Hypothalamus (tissue), 51 donors: Measurements from ENCODE around the gene DSN1.
"Not testable (repeated sequence)": the region's sequence is repeated elsewhere in the genome, so short reads cannot be mapped to it uniquely, and the experiment has no call there.

Source experiments
- DNase-seq, 51 donors: peaks; one replicate each; lab custom pipeline; 2025; lab: John Stamatoyannopoulos, UW

DSN1 gene, protein sequence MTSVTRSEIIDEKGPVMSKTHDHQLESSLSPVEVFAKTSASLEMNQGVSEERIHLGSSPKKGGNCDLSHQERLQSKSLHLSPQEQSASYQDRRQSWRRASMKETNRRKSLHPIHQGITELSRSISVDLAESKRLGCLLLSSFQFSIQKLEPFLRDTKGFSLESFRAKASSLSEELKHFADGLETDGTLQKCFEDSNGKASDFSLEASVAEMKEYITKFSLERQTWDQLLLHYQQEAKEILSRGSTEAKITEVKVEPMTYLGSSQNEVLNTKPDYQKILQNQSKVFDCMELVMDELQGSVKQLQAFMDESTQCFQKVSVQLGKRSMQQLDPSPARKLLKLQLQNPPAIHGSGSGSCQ

DNA sequence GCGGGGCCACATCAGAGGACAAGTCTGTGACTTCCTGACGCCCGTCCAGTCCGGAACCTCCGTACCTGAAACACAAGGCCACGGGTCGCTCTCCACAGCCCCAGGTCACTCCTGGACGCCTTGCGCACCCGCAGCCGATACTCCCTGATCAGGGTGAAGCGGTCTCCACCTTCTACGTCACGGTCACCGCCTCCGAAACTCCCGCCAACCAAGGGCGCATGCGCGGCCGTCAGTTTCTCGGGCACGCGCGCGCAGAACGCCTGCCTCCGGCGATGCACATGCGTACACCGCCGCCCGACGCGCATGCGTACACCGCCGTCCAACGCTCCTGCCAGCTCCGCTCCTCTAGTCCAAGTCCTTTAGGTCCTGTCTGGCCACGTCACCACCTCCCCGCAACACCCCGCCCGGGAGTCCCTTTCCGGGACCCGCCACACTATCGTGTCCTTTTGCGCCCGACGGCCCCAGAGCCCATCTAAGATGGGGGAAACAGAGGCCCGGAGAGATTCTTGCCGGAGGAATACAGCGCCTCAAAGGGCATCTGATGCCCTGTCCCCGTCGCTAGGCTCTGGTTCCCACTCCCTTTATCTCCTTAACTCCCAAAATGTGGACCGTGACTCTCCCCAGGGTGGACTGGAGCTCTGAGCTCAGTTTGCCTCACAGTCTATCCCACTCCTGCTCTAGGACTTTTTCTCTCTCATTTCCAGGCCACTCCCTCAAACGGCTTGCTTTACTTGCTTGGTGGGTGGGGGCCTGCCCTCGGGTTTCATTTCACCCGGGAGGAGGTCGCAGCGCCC lies at the start of gene DSN1:
Gene DSN1 (minus strand): TSS at position 167 of the 794 bp plus-strand sequence. CDS start 2,305 bp downstream, outside the sequence.
- DNase-seq = peak; percentile 69 to 99 (median 89)

DNA sequence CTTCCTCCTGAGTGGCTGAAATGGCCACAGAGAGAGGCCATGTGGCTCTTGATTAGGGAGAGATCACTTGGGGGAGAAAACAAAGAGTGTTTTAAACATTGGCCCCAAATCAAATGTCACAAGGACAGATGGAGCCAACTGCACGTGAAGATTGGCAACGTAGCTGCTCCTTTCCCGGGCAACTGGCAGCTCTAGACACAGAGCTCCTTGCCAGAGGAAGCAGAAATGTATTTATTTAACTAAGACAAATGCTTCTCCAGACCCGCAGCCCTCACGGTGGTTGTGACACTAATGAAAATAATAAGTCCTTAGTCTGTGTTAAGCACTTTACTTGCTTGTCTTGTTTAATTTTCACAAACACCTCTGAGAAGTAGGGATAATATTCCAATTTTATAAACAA lies 49.6 kb upstream of the DSN1 start:
- DNase-seq = no peak

DNA sequence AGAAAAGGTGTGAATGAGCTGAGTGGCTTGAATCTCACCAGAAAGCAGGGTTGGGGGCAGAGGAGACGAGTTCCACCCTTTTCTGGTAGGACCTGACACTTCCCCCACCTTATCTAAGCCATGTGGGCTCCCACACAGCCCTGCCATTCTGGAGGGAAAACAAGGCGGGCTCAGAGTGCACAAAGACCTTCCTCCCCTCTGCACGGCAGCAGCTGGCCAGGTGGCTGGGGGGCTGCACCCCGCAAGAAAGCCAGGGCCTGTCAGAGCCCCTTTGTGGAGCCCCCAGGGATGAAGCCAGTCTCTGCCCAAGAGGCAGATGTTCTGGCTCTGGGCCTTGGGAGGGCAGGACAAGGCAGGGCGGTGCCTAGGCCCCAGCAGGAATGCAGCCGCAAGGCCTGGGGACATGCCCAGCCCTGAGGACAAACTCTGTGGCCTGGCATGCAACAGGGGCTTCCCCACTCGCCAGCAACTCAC lies 48.4 kb upstream of the DSN1 start:
- DNase-seq = peak in 29 of 51 donors; percentile 13 to 73 (median 36)

DNA sequence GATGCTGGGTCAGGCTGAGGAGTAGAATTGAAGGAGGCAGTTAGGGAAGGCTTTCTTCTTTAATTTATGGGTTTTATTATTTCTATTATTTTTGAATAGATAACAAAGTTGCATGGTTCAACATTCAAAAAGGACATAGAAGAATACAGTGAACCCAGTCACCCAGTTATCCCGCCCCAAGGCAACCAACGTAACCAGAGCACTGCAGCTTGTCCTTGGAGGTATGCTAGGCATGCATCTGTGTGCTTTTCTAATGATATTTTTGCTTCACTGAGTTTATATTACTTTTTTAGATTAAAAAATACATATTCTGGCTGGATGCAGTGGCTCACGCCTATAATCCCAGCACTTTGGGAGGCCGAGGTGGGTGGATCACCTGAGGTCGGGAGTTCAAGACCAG lies 47.4 kb upstream of the DSN1 start:
- no peak for DNase-seq

DNA sequence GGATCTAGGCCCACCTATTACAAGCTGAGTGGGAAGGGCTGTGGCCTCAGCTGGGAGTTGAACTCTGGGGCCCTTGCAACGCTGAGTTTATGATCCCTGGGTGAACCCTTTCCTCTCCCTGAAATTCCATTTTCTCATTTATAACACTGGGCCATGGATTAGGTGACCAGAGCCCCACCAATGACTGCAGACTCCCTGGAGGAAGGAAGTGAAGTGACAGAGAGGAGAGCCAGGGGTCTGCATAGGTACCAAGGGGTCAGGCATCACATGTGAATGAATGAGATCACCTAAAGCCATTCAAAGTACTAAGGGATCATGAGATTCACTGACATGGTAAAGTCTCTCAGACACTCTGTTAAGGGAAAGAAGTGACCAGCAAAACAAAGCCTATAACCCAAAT lies 46.5 kb upstream of the DSN1 start:
- DNase-seq = no peak

DNA sequence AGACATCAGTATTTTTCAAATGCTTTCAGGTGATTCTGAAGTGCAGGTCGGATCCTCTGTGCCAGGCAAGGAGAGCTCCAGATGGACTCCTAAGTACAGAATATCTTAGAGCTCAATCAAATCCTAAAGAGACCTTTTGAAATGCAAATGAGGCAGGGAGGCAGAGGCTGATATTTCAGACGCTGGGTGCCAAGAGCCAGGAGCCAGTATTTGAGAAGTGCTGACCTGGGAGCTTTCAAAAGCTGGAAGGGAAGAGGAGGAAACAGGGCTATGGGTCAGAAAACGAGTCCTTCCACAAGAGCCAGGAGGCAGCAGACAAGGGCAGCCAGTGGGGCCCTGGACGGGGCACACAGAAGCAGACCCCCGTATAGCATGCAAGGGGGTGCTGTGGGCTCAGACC lies 46.1 kb upstream of the DSN1 start:
- peak in 3 of 51 donors; percentile 18 to 19 (median 19) for DNase-seq

DNA sequence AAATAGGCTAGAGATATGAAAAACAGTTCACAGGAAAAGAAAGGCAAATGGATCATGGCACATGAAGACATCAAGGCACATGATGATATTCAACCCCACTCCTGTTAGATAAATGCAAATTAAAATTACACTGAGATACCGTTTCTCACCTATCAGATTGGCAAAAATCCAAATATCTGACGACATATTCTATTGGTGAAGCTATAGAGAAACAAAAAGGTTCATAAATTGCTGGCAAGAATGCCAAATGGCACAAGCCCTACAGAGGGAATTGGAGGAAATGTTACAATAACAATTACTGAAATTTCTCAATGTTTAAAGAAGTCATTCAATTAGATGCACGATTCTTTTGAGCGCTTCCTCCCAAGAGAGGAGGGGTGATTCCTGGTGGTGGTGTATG lies 45.3 kb upstream of the DSN1 start:
- no peak for DNase-seq

DNA sequence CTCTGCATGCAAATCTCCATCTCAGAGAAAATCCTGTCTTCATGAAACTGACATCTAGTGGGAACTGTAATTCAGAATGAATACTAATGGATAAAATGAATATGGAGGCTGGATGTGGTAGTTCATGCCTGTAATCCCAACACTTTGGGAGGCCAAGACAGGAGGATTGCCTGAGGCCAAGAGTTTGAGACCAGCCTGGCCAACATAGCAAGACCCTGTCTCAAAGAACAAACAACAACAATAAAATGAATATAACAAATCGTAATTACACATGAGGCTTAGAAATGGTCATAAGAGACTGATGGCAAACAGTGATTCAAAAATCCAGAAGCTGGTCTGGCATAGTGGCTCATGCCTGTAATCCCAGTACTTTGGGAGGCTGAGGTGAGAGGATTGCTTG lies 44.6 kb upstream of the DSN1 start:
- DNase-seq = no peak

DNA sequence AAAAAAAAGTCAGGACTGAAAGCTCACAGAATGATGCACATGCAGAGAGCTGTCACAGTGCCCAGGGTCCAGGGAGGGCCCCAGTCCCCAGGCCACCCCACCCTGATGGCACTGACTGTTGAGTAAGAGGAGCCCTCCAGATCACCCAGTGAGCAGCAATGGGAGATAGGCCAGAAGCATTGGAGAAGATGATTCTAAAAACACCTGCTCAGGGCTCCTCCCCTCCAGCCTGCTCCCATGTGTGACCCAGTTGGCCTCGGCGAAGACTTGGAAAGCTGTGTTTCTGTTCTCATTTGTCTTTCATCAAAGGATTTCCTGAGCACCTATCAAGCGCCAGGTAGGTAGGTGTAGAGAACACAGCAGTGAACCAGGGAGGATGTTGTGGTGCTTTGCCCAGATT lies 43.9 kb upstream of the DSN1 start:
- no peak for DNase-seq

DNA sequence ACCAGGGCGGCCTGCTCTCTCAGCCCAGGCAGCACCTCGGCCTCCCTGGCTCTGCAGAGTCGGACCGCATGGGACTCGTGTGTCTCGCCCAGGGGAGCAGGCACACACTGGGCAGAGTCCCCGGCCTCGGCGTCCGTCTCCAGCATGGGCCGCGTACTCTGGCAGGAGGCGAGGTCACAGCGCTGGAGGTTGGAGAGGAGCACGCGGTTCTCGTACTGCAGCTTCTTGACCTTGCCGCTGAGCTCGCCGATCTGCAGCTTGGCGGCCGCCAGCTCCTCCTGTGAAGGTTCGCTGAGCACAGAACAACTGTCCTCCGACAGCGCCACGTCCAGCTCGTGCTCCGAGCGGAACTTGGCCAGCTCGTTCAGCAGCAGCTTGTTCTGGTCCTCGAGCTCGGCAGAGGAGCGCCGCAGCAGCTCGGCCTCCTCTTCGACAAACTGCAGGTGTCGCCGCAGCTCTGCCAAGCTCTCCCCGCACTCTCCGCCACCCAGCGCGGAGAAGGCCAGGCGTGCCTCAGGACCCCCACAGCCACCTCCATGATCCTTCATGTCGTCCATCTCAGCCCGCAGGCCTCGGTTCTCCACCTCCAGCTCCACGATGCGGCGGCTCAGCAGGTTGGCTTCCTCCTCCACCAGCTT lies 42.0 kb upstream of the DSN1 start:
- peak in 2 of 51 donors; percentile 9 for DNase-seq

DNA sequence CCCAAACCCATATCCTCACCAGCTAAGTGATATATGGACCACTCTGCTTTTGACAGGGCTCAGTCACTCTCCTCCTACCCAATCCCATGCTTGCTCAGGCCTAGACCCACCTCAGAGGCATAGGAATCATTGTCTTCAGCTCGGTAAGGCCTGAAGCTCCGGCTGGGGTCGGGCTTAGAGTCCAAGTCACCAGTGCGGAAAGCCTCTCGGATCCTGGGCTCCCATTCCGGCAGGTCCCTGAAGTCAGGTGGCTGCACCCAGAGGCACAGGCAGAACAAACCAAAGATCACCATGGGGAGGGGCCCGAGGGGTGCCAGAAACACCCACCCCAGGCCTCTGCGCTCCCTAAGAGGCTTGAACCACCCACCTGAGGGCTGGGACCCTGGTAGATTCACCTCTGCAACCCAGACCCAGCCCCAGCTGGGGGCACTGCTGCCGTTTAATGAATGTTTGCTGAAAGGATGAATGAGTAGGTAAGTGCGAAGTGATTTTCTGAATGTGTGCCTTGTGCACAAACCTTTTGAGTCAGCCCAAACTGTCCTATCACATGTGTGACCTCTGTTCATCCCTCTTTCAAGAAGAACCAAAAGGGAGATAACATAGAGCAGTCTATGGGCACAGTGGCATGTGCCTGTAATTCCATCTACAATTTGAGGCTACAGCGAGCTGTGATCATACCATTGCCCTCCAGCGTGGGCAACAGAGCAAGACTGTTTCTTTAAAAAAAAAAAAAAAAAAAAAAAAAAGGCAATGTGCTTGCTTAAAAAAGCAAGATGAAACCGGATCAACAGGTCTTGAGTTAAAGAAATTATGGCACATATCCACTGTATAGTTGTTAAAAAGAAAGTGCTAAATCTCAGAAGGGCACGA lies 39.3 kb upstream of the DSN1 start:
- DNase-seq = no peak

DNA sequence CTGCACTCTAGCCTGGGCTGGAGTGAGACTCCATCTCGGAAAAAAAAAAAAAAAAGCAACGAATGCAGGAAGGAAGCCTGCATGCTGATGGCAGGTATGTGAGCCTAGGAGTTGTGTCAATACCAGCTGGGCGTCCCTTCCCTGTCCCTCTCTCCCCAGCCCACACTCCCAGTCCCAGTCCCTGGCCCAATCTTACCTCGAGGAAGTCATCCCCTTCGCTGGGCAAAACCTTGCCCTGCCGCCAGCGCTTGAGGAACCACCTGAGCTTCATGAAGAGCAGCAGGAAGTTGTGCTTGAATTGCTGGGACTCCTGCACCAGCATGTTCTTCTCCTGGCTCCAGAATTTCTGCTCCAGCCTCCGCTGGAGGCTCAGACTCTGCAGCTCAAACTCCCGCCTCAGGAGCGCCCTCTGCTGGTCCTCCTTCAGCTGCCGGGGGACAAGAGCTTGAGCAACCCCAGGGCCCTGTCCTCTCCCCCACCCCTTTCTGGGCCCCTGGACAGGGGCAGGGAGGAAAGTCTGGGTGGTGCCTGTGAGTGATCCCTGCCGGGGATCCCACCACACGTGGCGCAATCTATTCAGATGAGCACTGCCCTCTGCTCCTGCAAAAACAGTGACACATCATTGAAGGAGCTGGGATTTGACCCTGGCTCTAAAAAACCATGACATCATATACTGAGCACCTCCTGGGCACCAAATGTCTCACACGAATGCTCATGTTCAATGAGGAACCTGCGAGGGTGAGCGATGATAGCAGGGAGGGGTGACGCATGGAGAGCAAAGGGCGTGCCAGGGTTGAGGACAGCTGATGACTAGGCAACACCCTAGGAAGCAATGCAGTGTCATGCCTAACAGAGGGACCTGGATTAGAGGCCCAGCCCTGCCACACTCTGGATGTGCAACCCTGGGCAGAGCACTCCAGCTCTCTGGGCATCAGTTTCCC lies 35.0 kb upstream of the DSN1 start:
- peak in 16 of 51 donors; percentile 6 to 50 (median 22) for DNase-seq

DNA sequence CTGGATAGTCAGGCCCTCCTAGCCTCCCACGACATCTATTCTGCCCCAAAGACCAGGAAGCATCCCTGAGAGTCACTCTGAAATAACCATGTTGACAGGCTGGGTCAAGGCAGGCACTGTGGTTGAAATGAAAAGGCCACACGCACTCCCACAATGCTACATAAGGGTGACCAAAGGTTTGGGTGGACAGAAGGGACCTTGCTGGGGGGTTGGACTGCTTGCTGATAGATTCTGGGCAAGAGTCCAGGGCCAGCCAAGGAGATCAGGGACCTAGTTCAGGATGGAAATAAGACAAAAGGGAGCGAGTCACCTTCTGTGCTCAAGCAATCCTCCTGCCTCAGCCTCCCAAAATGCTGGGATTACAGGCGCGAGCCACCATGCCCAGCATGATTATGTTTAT lies 32.5 kb upstream of the DSN1 start:
- DNase-seq = no peak

DNA sequence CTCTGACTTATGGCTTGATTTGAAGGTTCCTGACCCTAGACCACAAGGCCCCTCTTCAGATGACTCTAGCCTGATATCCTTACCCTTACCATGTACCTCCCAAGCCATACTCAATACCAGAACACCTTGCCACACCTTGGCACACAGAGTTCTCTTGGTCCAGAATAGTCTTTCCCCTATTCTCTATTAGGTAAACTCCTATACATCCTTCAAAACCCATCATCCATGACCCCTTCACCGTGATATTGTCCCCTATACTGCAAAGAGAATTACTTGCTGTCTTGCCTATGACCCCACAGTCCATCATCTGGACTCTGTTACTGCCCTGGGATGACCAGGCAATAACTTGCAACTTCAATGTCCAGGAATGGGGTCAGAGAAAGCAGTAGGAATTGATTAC lies 31.8 kb upstream of the DSN1 start:
- no peak for DNase-seq

DNA sequence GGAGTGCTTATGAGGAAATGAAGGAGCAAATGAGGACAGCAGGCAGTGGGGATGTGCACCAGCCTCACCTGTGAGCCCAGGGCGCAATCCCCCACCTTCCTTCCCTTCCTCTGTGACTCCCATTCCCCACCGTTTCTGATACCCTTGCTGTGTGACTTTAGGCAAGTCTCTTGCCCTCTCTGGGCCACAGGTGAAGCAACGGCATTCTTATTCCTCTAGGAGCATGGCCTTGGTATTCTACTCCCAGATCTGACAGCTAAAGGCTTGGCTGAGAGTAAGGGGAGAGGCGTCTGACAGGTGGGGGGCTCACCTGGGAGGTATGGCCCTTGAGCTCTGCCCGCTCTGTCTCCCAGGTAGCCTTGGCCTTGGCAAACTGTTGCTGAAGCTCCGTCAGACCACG lies 30.9 kb upstream of the DSN1 start:
- DNase-seq = no peak

DNA sequence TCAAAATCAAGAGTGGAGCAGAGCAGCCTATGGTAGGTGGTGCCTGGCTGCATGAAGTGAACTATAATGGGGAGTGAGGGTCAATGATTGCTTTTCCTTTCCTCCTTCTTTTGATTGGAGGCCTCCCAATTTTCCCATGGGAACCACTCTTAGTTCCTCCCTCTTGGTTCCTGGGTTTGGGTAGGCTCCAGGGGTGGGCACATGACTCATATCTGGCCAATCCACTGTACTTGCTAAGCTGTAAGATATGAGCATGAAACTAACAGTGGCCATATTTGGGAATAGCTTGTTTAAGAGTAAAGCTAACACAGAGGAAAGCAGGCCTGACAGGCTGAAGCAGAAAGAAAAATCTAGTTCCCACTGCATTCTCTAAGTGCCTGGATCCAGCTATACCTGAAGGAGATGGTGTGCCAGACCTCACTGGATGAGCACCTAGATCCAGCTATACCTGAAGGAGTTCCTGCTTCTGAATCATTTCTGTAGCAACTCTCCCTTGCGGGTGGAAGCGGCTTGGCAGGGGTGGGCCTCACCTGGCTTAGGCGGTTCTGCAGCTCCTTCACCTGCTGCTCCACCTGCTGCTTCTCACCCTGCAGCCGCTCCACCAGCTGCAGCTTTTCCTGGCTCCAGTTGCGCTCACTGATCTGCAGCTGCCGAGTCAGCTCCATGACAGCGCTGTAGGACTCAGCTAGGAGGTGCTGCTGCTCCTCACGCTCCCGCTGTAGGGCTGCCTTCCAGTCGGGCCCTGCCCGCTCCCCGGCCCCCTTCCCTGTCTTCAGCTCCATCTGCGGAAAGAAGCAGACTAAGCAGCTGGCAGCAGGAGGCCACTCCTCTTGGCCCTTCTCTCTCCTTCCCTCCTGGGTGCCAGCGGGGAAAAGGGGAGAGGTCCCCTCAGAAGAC lies 29.0 kb upstream of the DSN1 start:
- peak in 6 of 51 donors; percentile 9 to 36 (median 20) for DNase-seq

DNA sequence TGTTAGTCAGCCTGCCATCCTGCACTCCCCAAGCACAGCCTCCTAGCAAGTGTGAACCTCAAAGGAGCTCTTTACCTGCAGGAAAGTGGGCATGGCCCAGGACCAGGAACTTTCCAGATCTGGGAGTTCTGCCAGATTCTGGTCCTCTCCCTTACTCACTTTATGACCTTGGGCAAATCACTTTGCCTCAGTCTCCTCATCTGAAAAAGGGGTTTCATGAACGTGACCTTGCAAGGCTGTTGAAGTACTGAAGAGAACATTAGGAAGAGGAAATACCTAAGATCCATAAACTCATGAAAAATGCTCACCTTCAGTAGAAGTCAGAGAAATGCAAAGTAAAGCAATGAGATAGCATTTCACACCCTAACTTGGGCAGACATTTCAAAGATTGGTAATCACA lies 26.8 kb upstream of the DSN1 start:
- no peak for DNase-seq

DNA sequence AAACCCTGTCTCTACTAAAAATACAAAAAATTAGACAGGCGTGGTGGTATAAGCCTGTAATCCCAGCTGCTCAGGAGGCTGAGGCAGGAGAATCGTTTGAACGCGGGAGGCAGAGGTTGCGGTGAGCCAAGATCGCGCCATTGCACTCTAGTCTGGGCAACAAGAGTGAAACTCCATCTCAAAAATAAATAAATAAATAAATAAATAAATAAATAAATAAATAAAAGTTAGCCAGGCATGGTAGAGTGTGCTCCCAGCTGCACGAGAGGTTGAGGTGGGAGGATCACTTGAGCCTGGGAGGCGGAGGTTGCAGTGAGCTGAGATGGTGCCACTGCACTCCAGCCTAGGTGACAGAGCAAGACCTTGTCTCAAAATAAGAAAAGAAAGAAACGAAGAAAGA lies 25.8 kb upstream of the DSN1 start:
- DNase-seq = not testable (repeated sequence)
